Bladder microvascular endothelial cell (primary cell): ENCODE results near the gene ZNF565. TPM values are rescaled to one million over a fixed set of nuclear protein-coding genes. Genes with fewer than 3 reads are reported as not detected.

Experiments used
- total RNA-seq: library from RNA; depleted of rRNA; stranded (reverse); fragments of >200 nt; gene quantifications from 2 replicates; pipeline ENCODE4 v1.2.3, GENCODE V29; 2014

Gene ZNF565
- total RNA-seq, result 2.4 and 4.8 TPM in 2 replicates

GRCh38 chr19:36214386-36215275 lies at the start of gene ZNF565, which contains the start of gene ZNF146:
Gene ZNF565 (minus strand): TSS chr19:36214665. CDS start chr19:36201985, 12,680 bp downstream.
Gene ZNF146 (plus strand): TSS chr19:36215106. CDS start chr19:36236441, 21,335 bp downstream.

GRCh38 chr19:36152352-36153091 lies 61.9 kb downstream of the ZNF565 start, which contains the start of gene COX7A1:
Gene COX7A1 (minus strand): TSS chr19:36152447. CDS start chr19:36152407, 40 bp downstream.

GRCh38 chr19:36139473-36140303 lies 74.8 kb downstream of the ZNF565 start, which contains the start of gene CAPNS1:
Gene CAPNS1 (plus strand): TSS chr19:36140066. CDS start chr19:36141012, 946 bp downstream.

Other genes with a start within 250 kb of the ZNF565 start
- 9.8 and 12.1 TPM in 2 replicates for gene SDHAF1, start 219.5 kb downstream of the ZNF565 start, total RNA-seq
- gene SYNE4, start 205.9 kb downstream of the ZNF565 start, total RNA-seq, result 0.06 TPM in 1 of 2 replicates, not detected in the other
- gene ALKBH6, start 200.5 kb downstream of the ZNF565 start, total RNA-seq, result 7.4 and 9.4 TPM in 2 replicates
- 0.81 and 6.7 TPM in 2 replicates for gene CLIP3, start 181.8 kb downstream of the ZNF565 start, total RNA-seq
- gene THAP8, start 160.4 kb downstream of the ZNF565 start, total RNA-seq, result 0.31 and 0.65 TPM in 2 replicates
- 3.9 and 4.4 TPM in 2 replicates for gene WDR62, start 159.8 kb downstream of the ZNF565 start, total RNA-seq
- gene OVOL3, start 103.5 kb downstream of the ZNF565 start, total RNA-seq, result not detected in 2 replicates
- gene POLR2I, start 99.8 kb downstream of the ZNF565 start, total RNA-seq, result 91.3 and 94.6 TPM in 2 replicates
- gene TBCB, start 99.2 kb downstream of the ZNF565 start, total RNA-seq, result 189 and 207 TPM in 2 replicates
- 343 and 488 TPM in 2 replicates for gene CAPNS1, start 74.6 kb downstream of the ZNF565 start, total RNA-seq
- gene COX7A1, start 62.2 kb downstream of the ZNF565 start, total RNA-seq, result 27.5 and 56.7 TPM in 2 replicates
- gene ZNF146, start 441 bp upstream of the ZNF565 start, total RNA-seq, result 41.9 and 139 TPM in 2 replicates
- gene ZFP14, start 164.5 kb upstream of the ZNF565 start, total RNA-seq, result 2.1 and 4.7 TPM in 2 replicates
- gene ZFP82, start 204.0 kb upstream of the ZNF565 start, total RNA-seq, result 2.8 and 6.7 TPM in 2 replicates